Cardiac muscle cell (in vitro differentiated cells and primary cell): ENCODE measurements around the gene AXIN2. TPM values are rescaled to one million over a fixed set of nuclear protein-coding genes. Genes with fewer than 3 reads are reported as not detected.
A peak's percentile ranks its signal among the peaks of the same experiment; 100 is the strongest.

ENCODE experiments used
- DNase-seq, 2 donors: peaks; one replicate each; pipeline versions ENCODE4 v3.0.0 to v3.0.0-alpha.2; 2010 to 2017; ENCODE audit warnings: low read depth in 1 of 2, low spot score in 1 of 2
- H3K27ac ChIP-seq: fragments of 200-600 bp; sonication (generic); 2 replicates; pipeline ENCODE4 v1.5.1; 2016
- H3K27me3 ChIP-seq: fragments of 200-600 bp; sonication (generic); 2 replicates; pipeline ENCODE4 v1.6.0; 2016; ENCODE audit warnings: control low read depth
- H3K36me3 ChIP-seq: fragments of 200-600 bp; sonication (generic); 2 replicates; pipeline ENCODE4 v1.5.1; 2016; ENCODE audit warnings: control low read depth
- H3K4me1 ChIP-seq: fragments of 200-600 bp; sonication (generic); 2 replicates; pipeline ENCODE4 v1.8.1; 2017; ENCODE audit warnings: low read depth, mild to moderate bottlenecking, mixed run types
- H3K4me3 ChIP-seq: fragments of 200-600 bp; sonication (generic); 2 replicates; pipeline ENCODE4 v1.5.1; 2016; ENCODE audit warnings: mild to moderate bottlenecking
- H3K9me3 ChIP-seq: fragments of 200-600 bp; sonication (generic); 2 replicates; pipeline ENCODE4 v1.5.1; 2017; ENCODE audit warnings: low read depth, mild to moderate bottlenecking, control low read depth
- CTCF ChIP-seq: IDR thresholded peaks from 2 replicates; pipeline ENCODE4 v1.5.1; 2012; ENCODE audit warnings: low read depth, mild to moderate bottlenecking, low read length
- polyA plus RNA-seq: library from polyadenylated mRNA; unstranded; fragments of >200 nt; fragmentation: Nextera tagmentation; extraction: Ambion mirVana; gene quantifications from 2 replicates; pipeline ENCODE4 v1.2.1, GENCODE V29; 2016
- total RNA-seq: library from RNA; depleted of rRNA; stranded (reverse); fragments of >200 nt; gene quantifications from 2 replicates; pipeline ENCODE4 v1.2.3, GENCODE V29; 2016

AXIN2 gene
- total and polyA plus RNA-seq, 2 experiments from 2014 or later: 22.3 to 35.4 TPM

DNA sequence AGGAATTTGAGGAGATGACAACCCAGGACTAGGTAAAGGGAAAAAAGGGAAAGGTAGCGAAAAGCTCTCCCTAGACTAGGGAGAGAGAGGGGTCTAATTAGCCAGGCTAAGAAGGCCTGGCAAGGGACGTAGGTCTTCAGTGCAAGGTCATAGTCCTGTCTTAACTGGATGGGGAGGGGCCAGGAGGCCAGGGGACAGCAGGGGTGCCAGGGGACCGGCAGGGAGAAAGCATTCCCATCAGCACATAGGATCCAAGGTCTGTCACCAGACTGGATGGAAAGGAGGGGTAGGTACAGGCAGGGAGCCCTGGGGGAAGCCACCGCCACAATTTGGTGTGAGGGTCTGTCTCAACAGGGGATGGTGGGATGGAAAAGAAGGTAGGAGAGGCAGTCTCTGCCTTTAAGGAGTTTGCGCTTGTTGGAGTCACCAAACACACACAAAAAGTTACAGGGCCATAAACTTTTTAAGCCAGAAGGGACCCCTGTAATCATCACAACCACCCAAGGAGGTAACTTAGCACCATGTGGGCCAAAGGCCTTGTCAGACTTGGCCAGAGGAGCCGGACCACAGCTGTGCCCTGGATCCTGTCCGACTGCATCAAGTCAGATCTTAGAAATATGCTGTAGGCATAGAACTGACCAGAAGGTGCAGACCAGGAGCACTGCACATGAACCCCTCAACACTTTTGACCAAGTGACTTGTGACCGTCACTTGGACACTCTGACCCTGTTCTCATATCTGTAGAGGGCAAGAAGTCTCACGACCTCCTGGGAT is 10.0 kb downstream of the AXIN2 start:
- peaks cover 16% of the 10 kb centered on the region for H3K36me3 ChIP-seq
- H3K4me1 ChIP-seq: peaks cover 38% of the 10 kb centered on the region
- TF ChIP-seq CTCF: no peak
- H3K9me3 ChIP-seq: no peaks in the 10 kb centered on the region
- no peak for DNase-seq
- H3K4me3 ChIP-seq: no peak overlapping the region
- no peaks in the 10 kb centered on the region for H3K27me3 ChIP-seq
- no peak overlapping the region for H3K27ac ChIP-seq

GRCh38 chr17:65550758-65551157 is 10.7 kb downstream of the AXIN2 start:
- peaks cover 45% of the 10 kb centered on the region for H3K4me1 ChIP-seq
- H3K27ac ChIP-seq: peak overlapping the region; percentile 40
- no peaks in the 10 kb centered on the region for H3K27me3 ChIP-seq
- TF ChIP-seq CTCF: no peak
- H3K4me3 ChIP-seq: no peak overlapping the region
- H3K9me3 ChIP-seq: no peaks in the 10 kb centered on the region
- no peak for DNase-seq
- H3K36me3 ChIP-seq: peaks cover 16% of the 10 kb centered on the region

- TF ChIP-seq CTCF: no peak
- Histone ChIP-seq H3K4me3 (no peak overlapping the region), H3K9me3 (no peaks in the 10 kb centered on the region), H3K4me1 (peaks cover 46% of the 10 kb centered on the region), H3K27me3 (no peaks in the 10 kb centered on the region), H3K36me3 (peaks cover 16% of the 10 kb centered on the region), H3K27ac (peak overlapping the region; percentile 40)
- DNase-seq: no peak
Measured at GRCh38 chr17:65550075-65550662, 11.3 kb downstream of the AXIN2 start.

- no peak for DNase-seq
- Histone ChIP-seq H3K27ac (peak overlapping the region; percentile 87), H3K4me3 (no peak overlapping the region), H3K9me3 (no peaks in the 10 kb centered on the region), H3K4me1 (peaks cover 46% of the 10 kb centered on the region), H3K27me3 (no peaks in the 10 kb centered on the region), H3K36me3 (peaks cover 16% of the 10 kb centered on the region)
- no peak for TF ChIP-seq CTCF
Measured at GRCh38 chr17:65548269-65548969, 13.0 kb downstream of the AXIN2 start.

DNA sequence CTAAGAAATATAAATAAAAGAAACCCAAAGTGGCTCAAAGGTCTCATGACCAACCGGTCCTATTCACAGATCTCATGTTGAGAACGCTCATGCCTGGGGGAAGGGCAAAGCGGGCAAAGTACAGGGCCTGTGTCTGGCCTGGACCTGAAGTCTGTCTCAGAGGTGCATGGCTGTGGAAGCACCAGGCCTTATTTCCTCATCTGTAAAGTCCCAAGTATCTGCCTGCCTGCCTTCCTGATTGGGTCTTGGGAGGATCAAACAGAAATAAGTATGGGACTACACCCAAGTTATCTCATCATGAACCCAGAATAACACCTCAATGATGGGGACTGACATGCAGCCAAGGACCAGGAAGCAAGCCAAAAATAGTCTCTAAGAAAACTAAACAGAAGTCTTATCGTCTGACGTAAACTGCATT is 14.2 kb downstream of the AXIN2 start:
- Histone ChIP-seq H3K4me3 (no peak overlapping the region), H3K4me1 (peaks cover 57% of the 10 kb centered on the region), H3K27me3 (no peaks in the 10 kb centered on the region), H3K36me3 (peaks cover 18% of the 10 kb centered on the region), H3K9me3 (no peaks in the 10 kb centered on the region), H3K27ac (peak overlapping the region; percentile 87)
- DNase-seq: no peak
- TF ChIP-seq CTCF: no peak
